Activated T-helper 2 cell treated with anti-CD3 and anti-CD28 coated beads, Interferon-gamma antibody, Interleukin-2, Interleukin-4, amounts not matched to agents 10 μg/mL and 5 μg/mL and 100 μg/mL, durations not matched to agents 14 hours and 24 hours and 36 hours (primary cell): ENCODE measurements around the gene ACSL5. TPM values are rescaled to one million over a fixed set of nuclear protein-coding genes. Genes with fewer than 3 reads are reported as not detected.
"Not testable (repeated sequence)": the region's sequence is repeated elsewhere in the genome, so short reads cannot be mapped to it uniquely, and the experiment has no call there.

Experiments used
- DNase-seq: peaks from one replicate; pipeline ENCODE4 v3.0.0; 2021; ENCODE audit warnings: low spot score
- H3K27ac Mint-ChIP-seq: one replicate; pipeline ENCODE4 v1.8.0; 2021; ENCODE audit warnings: mixed read lengths
- H3K27me3 Mint-ChIP-seq: one replicate; pipeline ENCODE4 v1.8.0; 2021; ENCODE audit warnings: low read depth, mixed read lengths
- H3K36me3 Mint-ChIP-seq: one replicate; pipeline ENCODE4 v1.8.0; 2021; ENCODE audit warnings: low read depth, mixed read lengths
- H3K4me1 Mint-ChIP-seq: one replicate; pipeline ENCODE4 v1.8.0; 2021; ENCODE audit warnings: low read depth, mixed read lengths
- H3K4me3 Mint-ChIP-seq: one replicate; pipeline ENCODE4 v1.8.0; 2021; ENCODE audit warnings: low read depth, mild to moderate bottlenecking, moderate library complexity, mixed read lengths
- H3K9me3 Mint-ChIP-seq: one replicate; pipeline ENCODE4 v1.8.0; 2021; ENCODE audit warnings: mixed read lengths
- intact Hi-C: fragments of 100-400 bp; cut with micrococcal nuclease; formaldehyde crosslinking; loops from one replicate; pipeline ENCODE4 v1.15.1; 2023
- total RNA-seq: library from RNA; stranded (reverse); gene quantifications from 2 replicates; pipeline ENCODE4 v1.2.3, GENCODE V29; 2022

ACSL5 gene
- total RNA-seq, 1 donor from 2014 or later: 45.9 TPM

DNA sequence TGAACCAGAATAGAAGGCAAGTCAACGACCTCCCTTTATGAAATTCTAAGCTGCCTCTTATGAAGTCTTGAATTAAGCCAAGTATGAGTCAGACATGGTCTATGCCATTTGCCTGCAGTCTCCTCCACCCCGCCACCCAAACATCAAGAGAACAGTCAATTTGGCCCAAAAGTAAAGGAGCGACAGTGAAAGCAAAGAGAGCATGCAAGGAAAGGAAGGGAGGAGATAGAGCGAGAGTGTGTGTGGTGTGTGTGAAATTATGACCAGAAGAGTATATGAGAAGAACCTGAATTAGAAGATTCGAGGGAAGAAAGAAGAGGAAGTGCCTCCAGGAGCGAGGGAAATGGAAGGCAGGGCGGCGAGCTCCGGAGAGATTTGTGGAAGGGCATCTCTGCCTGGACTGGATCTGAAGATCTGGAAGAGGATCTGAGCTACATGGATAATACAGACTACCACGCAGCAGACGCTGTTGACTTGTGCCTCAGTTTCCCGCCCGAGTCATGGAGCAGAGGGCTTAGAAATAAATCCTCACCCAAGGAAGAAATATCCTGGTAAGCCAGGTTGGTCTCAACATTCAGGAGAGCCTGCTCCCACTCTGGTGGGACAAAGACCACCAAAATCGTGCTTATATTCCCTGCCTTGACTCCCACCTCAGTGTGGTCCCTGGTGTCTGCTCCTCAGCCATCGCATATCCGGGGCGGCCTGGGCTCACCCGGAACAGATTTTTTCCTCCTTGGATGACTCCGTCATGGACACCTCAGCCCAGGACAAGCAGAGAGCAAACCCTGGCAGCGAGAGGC lies 72.3 kb downstream of the ACSL5 start:
- Mint-ChIP-seq H3K27ac (peak overlapping the region; percentile 93), H3K4me1 (peaks cover 39% of the 10 kb centered on the region), H3K27me3 (no peaks in the 10 kb centered on the region), H3K9me3 (no peaks in the 10 kb centered on the region), H3K36me3 (peaks cover 41% of the 10 kb centered on the region), H3K4me3 (peak overlapping the region; percentile 97)
- intact Hi-C loops: loop anchor here (2.0 to 5.0 kb wide), 4 partner anchors 27 to 1231 kb away; partner anchors contain the start of genes CASP7 and GPAM
- no peak for DNase-seq

GRCh38 chr10:112446855-112447619 lies 73.1 kb downstream of the ACSL5 start, which contains the start of the genes VTI1A and ZDHHC6:
VTI1A (plus strand) TSS chr10:112447215; CDS start chr10:112447374, 159 bp downstream.
ZDHHC6 (minus strand) TSS chr10:112446914; CDS start chr10:112445436, 1,478 bp downstream.
- H3K27me3 Mint-ChIP-seq: no peaks in the 10 kb centered on the region
- intact Hi-C loops: loop anchor here (2.0 to 5.0 kb wide), 4 partner anchors 26 to 1230 kb away; partner anchors contain the start of genes CASP7 and GPAM
- H3K27ac Mint-ChIP-seq: peak within 1 kb of the TSS; percentile 93
- peaks cover 40% of the 10 kb centered on the region for H3K4me1 Mint-ChIP-seq
- H3K4me3 Mint-ChIP-seq: peak within 1 kb of the TSS; percentile 97
- peak; percentile 80 for DNase-seq
- peaks cover 35% of the 10 kb centered on the region for H3K36me3 Mint-ChIP-seq
- no peaks in the 10 kb centered on the region for H3K9me3 Mint-ChIP-seq

DNA sequence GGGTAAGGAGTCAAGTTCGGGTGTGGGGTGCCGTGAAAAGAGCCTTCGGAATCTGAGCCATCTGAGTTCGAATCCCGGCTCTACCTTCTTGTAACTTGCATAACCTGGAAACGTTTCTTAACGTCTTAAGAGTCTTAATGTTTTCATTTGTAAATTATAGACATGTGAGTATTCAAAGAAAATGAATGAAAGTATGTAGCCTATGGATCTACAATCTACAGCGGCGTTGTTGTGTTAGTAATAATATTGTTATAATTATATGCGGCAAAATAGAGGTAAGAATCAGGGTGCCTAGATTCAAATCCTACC lies 73.7 kb downstream of the ACSL5 start:
- peak overlapping the region; percentile 97 for H3K4me3 Mint-ChIP-seq
- no peaks in the 10 kb centered on the region for H3K9me3 Mint-ChIP-seq
- no peak for DNase-seq
- intact Hi-C loops: loop anchor here (2.0 to 5.0 kb wide), 4 partner anchors 25 to 1230 kb away; partner anchors contain the start of genes CASP7 and GPAM
- H3K36me3 Mint-ChIP-seq: peaks cover 32% of the 10 kb centered on the region
- H3K27ac Mint-ChIP-seq: peak overlapping the region; percentile 93
- no peaks in the 10 kb centered on the region for H3K27me3 Mint-ChIP-seq
- H3K4me1 Mint-ChIP-seq: peaks cover 37% of the 10 kb centered on the region

GRCh38 chr10:112448888-112449287 lies 75.0 kb downstream of the ACSL5 start:
- Mint-ChIP-seq H3K27ac (no peak overlapping the region), H3K4me1 (peaks cover 32% of the 10 kb centered on the region), H3K27me3 (no peaks in the 10 kb centered on the region), H3K4me3 (peak overlapping the region; percentile 97), H3K9me3 (no peaks in the 10 kb centered on the region), H3K36me3 (peaks cover 32% of the 10 kb centered on the region)
- DNase-seq: no peak
- intact Hi-C loops: loop anchor here (5.0 kb wide), 3 partner anchors 62 to 1228 kb away; partner anchors contain the start of genes CASP7 and GPAM

- H3K4me3 Mint-ChIP-seq: no peak overlapping the region
- H3K4me1 Mint-ChIP-seq: peaks cover 13% of the 10 kb centered on the region
- H3K27me3 Mint-ChIP-seq: no peaks in the 10 kb centered on the region
- intact Hi-C loops: no loop called here
- peak overlapping the region; percentile 69 for H3K27ac Mint-ChIP-seq
- no peak for DNase-seq
- no peaks in the 10 kb centered on the region for H3K9me3 Mint-ChIP-seq
- H3K36me3 Mint-ChIP-seq: peaks cover 6% of the 10 kb centered on the region
These were observed 81.2 kb downstream of the ACSL5 start for GRCh38 chr10:112454910-112455779.

- no peaks in the 10 kb centered on the region for H3K9me3 Mint-ChIP-seq
- intact Hi-C loops: no loop called here
- H3K4me1 Mint-ChIP-seq: peaks cover 13% of the 10 kb centered on the region
- H3K27me3 Mint-ChIP-seq: no peaks in the 10 kb centered on the region
- H3K36me3 Mint-ChIP-seq: peaks cover 11% of the 10 kb centered on the region
- DNase-seq: no peak
- H3K4me3 Mint-ChIP-seq: no peak overlapping the region
- no peak overlapping the region for H3K27ac Mint-ChIP-seq
These were observed 82.6 kb downstream of the ACSL5 start for GRCh38 chr10:112456533-112456932.

GRCh38 chr10:112460366-112460765 lies 86.5 kb downstream of the ACSL5 start:
- no peak for DNase-seq
- intact Hi-C loops: no loop called here
- Mint-ChIP-seq H3K9me3 (no peaks in the 10 kb centered on the region), H3K27ac (no peak overlapping the region), H3K36me3 (peaks cover 34% of the 10 kb centered on the region), H3K27me3 (no peaks in the 10 kb centered on the region), H3K4me3 (no peak overlapping the region), H3K4me1 (peaks cover 13% of the 10 kb centered on the region)

DNA sequence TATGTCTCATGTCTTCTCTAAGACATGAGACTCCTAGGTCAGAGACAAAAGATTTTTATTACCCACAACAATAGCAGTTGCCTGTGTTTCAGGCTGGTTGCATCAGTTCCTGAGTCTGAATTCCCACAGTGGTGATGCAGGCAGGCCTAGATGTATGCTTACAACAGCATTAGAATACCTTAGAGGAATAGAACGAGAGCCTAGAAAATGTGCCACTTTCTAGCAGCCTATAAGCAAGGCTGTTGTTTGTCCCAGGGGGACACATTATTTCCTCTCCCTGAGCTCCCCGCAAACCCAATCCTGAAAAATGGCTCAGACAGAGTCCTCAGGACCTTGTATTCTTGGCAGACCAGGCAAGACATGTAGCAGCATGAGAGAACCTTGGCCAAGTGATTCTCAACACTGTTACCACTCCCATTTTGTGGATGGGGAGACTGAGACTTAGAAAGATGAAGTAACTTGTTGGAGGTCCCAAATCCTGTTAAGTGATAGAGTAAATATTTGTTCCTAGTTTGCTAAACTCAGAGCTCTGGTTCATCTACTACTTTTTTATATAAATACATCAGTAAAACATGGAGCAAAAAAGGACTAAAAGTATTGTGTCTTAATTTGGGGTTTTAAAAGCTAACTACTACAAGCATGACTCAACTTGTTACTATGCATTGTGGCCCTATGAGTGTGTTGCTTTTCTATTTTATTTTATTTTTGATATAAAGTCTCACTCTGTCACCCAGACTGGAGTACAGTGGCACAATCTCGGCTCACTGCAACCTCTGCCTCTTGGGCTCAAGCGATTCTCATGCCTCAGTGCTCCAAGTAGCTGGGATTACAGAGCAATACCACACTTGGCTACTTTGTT lies 87.3 kb downstream of the ACSL5 start:
- Mint-ChIP-seq H3K9me3 (no peaks in the 10 kb centered on the region), H3K27ac (peak overlapping the region; percentile 74), H3K27me3 (no peaks in the 10 kb centered on the region), H3K4me3 (no peak overlapping the region), H3K4me1 (peaks cover 10% of the 10 kb centered on the region), H3K36me3 (peaks cover 42% of the 10 kb centered on the region)
- DNase-seq: no peak
- intact Hi-C loops: no loop called here

- DNase-seq, H3K9me3 Mint-ChIP-seq, H3K27me3 Mint-ChIP-seq, H3K4me1 Mint-ChIP-seq, intact Hi-C loops, H3K4me3 Mint-ChIP-seq, H3K27ac Mint-ChIP-seq: not testable (repeated sequence)
- H3K36me3 Mint-ChIP-seq: peaks cover 46% of the 10 kb centered on the region
These were observed 90.2 kb downstream of the ACSL5 start for GRCh38 chr10:112464074-112464473.

DNA sequence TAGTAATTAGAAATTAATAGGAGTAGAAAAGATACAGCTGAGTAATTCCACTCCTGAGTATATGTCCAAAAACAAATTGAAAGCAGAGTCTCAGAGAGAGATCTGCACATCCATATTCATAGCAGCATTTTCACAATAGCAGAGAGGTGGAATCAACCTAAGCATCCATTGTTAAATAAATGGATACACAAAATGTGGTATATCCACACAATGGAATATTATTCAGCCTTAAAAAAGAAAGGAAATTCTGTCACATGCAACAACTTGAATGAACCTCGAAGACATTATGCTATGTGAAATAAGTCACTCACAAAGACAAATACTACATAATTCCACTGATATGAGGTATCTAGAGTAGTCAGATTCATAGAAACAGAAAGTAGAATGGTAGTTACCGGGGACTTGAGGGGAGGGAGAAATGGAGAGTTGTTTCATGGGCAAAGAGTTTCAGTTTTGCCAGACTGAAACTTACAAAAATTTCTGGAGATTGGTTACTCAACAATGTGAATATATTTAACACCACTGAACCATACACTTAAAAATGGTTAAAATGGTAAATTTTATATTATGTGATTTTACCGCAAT lies 91.5 kb downstream of the ACSL5 start:
- Mint-ChIP-seq H3K9me3 (no peaks in the 10 kb centered on the region), H3K4me1 (peaks cover 10% of the 10 kb centered on the region), H3K4me3 (no peak overlapping the region), H3K27ac (no peak overlapping the region), H3K27me3 (no peaks in the 10 kb centered on the region), H3K36me3 (peaks cover 55% of the 10 kb centered on the region)
- intact Hi-C loops: no loop called here
- DNase-seq: no peak

- Mint-ChIP-seq H3K4me1 (peaks cover 5% of the 10 kb centered on the region), H3K4me3 (no peak overlapping the region), H3K36me3 (peaks cover 45% of the 10 kb centered on the region), H3K9me3 (no peaks in the 10 kb centered on the region), H3K27me3 (no peaks in the 10 kb centered on the region), H3K27ac (no peak overlapping the region)
- intact Hi-C loops: no loop called here
- DNase-seq: no peak
These were observed 92.9 kb downstream of the ACSL5 start for GRCh38 chr10:112466802-112467201.
